ENCODE measurements around the gene OTOA.

OTOA gene

GRCh38 chr16:21698169-21699032, 34.6 kb downstream of the OTOA start:
- H3K4me3 ChIP-seq (ENCODE audit: control insufficient read depth, low read depth, low read length): no peak overlapping the region
- no peak for DNase-seq (ENCODE audit: low read depth)

GRCh38 chr16:21701271-21701670, 37.5 kb downstream of the OTOA start:
- no peak overlapping the region for H3K4me3 ChIP-seq (ENCODE audit: control insufficient read depth, low read depth, low read length)
- no peak for DNase-seq (ENCODE audit: low read depth)
- TF ChIP-seq CTCF (conservative IDR thresholded peaks at IDR 0.05; ENCODE audit: control insufficient read depth, insufficient read depth, low read depth, low read length): no peak

More at GRCh38 chr16:21698169-21699032, 34.6 kb downstream of the OTOA start:
- TF ChIP-seq CTCF (conservative IDR thresholded peaks at IDR 0.05; ENCODE audit: control insufficient read depth, insufficient read depth, low read depth, low read length): no peak

GRCh38 chr16:21702276-21702675, 38.5 kb downstream of the OTOA start:
- H3K4me3 ChIP-seq (ENCODE audit: control insufficient read depth, low read depth, low read length): no peak overlapping the region
- no peak for DNase-seq (ENCODE audit: low read depth)
- TF ChIP-seq CTCF (conservative IDR thresholded peaks at IDR 0.05; ENCODE audit: control insufficient read depth, insufficient read depth, low read depth, low read length): no peak

GRCh38 chr16:21703156-21703555, 39.4 kb downstream of the OTOA start:
- no peak for TF ChIP-seq CTCF (conservative IDR thresholded peaks at IDR 0.05; ENCODE audit: control insufficient read depth, insufficient read depth, low read depth, low read length)
- no peak overlapping the region for H3K4me3 ChIP-seq (ENCODE audit: control insufficient read depth, low read depth, low read length)
- no peak for DNase-seq (ENCODE audit: low read depth)

GRCh38 chr16:21703589-21704174, 39.9 kb downstream of the OTOA start:
- H3K4me3 ChIP-seq (ENCODE audit: control insufficient read depth, low read depth, low read length): no peak overlapping the region
- no peak for DNase-seq (ENCODE audit: low read depth)
- TF ChIP-seq CTCF (conservative IDR thresholded peaks at IDR 0.05; ENCODE audit: control insufficient read depth, insufficient read depth, low read depth, low read length): no peak

- TF ChIP-seq CTCF (conservative IDR thresholded peaks at IDR 0.05; ENCODE audit: control insufficient read depth, insufficient read depth, low read depth, low read length): no peak
Observed at GRCh38 chr16:21704266-21704665, 40.5 kb downstream of the OTOA start.

More at GRCh38 chr16:21704266-21704665, 40.5 kb downstream of the OTOA start:
- H3K4me3 ChIP-seq (ENCODE audit: control insufficient read depth, low read depth, low read length): no peak overlapping the region
- DNase-seq (ENCODE audit: low read depth): no peak
